K562 (cell line): ENCODE data around the gene UQCC5. TPM values are rescaled to one million over a fixed set of nuclear protein-coding genes. Genes with fewer than 3 reads are reported as not detected.

Experiments
- CSDE1 ChIP-seq, 2 experiments: fragments of 450-650 bp; IDR thresholded peaks; 2 replicates each; pipeline ENCODE4 v1.6.1; 2016; ENCODE audit warnings: mild to moderate bottlenecking in 1 of 2
- HIVEP1 ChIP-seq: fragments of 250-450 bp; sonication (Bioruptor Pico); IDR thresholded peaks from 2 replicates; pipeline ENCODE4 v1.4.0; 2020; ENCODE audit warnings: mild to moderate bottlenecking
- HLTF ChIP-seq: fragments of 450-650 bp; IDR thresholded peaks from 2 replicates; pipeline ENCODE4 v1.6.1; 2016
- MAZ ChIP-seq, 2 experiments: fragments of 450-650 bp in 1 of 2; sonication (generic) in 1 of 2; formaldehyde crosslinking; IDR thresholded peaks in 1 of 2; conservative IDR thresholded peaks in 1 of 2; 2 replicates each; pipeline versions ENCODE4 v1.4.0 to v1.5.0; 2020; ENCODE audit warnings: mild to moderate bottlenecking in 1 of 2, missing genetic modification reagents in 1 of 2
- POLR2H ChIP-seq: IDR thresholded peaks from 2 replicates; pipeline ENCODE4 v1.6.1; 2016; ENCODE audit warnings: missing genetic modification characterization, low read depth, mild to moderate bottlenecking, control low read depth, missing compliant biosample characterization, moderate library complexity
- SMAD1 ChIP-seq: fragments of 150-350 bp; IDR thresholded peaks from 2 replicates; pipeline ENCODE4 v1.6.1; 2014; ENCODE audit warnings: low read length, low read depth; ENCODE audit not compliant: partially characterized antibody
- THRAP3 ChIP-seq: fragments of 450-650 bp; IDR thresholded peaks from 2 replicates; pipeline ENCODE4 v1.6.1; 2016; ENCODE audit warnings: mild to moderate bottlenecking, inconsistent platforms, borderline replicate concordance
- ZFPM2 ChIP-seq: fragments of 250-450 bp; sonication (Bioruptor Pico); IDR thresholded peaks from 2 replicates; pipeline ENCODE4 v1.5.1; 2022; ENCODE audit warnings: mild to moderate bottlenecking
- ZNF696 ChIP-seq: fragments of 250-450 bp; sonication (Bioruptor Pico); conservative IDR thresholded peaks from 2 replicates; pipeline ENCODE4 v1.4.0; 2020; ENCODE audit warnings: mild to moderate bottlenecking, moderate library complexity
- polyA plus RNA-seq, 8 experiments: library from polyadenylated mRNA; depleted of rRNA in 4 of 8; stranded (reverse) in 5 of 8; unstranded in 3 of 8; fragments of >200 nt; fragmentation: Nextera tagmentation in 2 of 8; fragmentation: Illumina TruSeq in 1 of 8; extraction: Ambion mirVana in 2 of 8; extraction: Trizol in 1 of 8; gene quantifications; 2 replicates each; pipeline versions ENCODE4 v1.2.1 to v1.2.3, GENCODE V29; 2011 to 2014; ENCODE audit warnings: inconsistent platforms in 1 of 8, missing spikeins in 1 of 8
- total RNA-seq, 7 experiments: library from RNA; depleted of rRNA in 6 of 7; stranded (reverse); fragments of >200 nt in 6 of 7; fragmentation: Illumina TruSeq in 2 of 7; extraction: Trizol in 2 of 7; gene quantifications; 2 replicates each; pipeline versions ENCODE4 v1.2.1 to v1.2.3, GENCODE V29; 2011 to 2021; ENCODE audit warnings: low replicate concordance in 1 of 7
- TF ChIP-seq, protein P1 (sequence below): sonication (generic); formaldehyde crosslinking; IDR thresholded peaks from 2 replicates; pipeline ENCODE4 v1.8.0; 2022; ENCODE audit warnings: missing genetic modification reagents, mild to moderate bottlenecking, borderline replicate concordance
- TF ChIP-seq, protein P2 (sequence below): conservative IDR thresholded peaks from 2 replicates; pipeline ENCODE4 v1.6.1; 2011; ENCODE audit warnings: low read depth, mild to moderate bottlenecking, low read length; ENCODE audit not compliant: control insufficient read depth
- TF ChIP-seq, protein P3 (sequence below): sonication (generic); formaldehyde crosslinking; IDR thresholded peaks from 2 replicates; pipeline ENCODE4 v1.8.1; 2023; ENCODE audit warnings: missing genetic modification reagents, mild to moderate bottlenecking, borderline replicate concordance
- TF ChIP-seq, protein P4 (sequence below): IDR thresholded peaks from 3 replicates; pipeline ENCODE4 v1.6.1; 2011; ENCODE audit warnings: borderline replicate concordance, mild to moderate bottlenecking, moderate library complexity; ENCODE audit not compliant: insufficient read length; ENCODE audit errors: extremely low read depth
- TF ChIP-seq, protein P5 (sequence below): sonication (generic); formaldehyde crosslinking; IDR thresholded peaks from 2 replicates; pipeline ENCODE4 v1.8.1; 2023; ENCODE audit warnings: mild to moderate bottlenecking, missing genetic modification reagents

The UQCC5 gene
- total and polyA plus RNA-seq, 9 of the 15 experiments (the other 6 are each of a cell fraction or from before 2014, with no cell fraction given): 10.2 to 55.4 (median 33.8) TPM

DNA sequence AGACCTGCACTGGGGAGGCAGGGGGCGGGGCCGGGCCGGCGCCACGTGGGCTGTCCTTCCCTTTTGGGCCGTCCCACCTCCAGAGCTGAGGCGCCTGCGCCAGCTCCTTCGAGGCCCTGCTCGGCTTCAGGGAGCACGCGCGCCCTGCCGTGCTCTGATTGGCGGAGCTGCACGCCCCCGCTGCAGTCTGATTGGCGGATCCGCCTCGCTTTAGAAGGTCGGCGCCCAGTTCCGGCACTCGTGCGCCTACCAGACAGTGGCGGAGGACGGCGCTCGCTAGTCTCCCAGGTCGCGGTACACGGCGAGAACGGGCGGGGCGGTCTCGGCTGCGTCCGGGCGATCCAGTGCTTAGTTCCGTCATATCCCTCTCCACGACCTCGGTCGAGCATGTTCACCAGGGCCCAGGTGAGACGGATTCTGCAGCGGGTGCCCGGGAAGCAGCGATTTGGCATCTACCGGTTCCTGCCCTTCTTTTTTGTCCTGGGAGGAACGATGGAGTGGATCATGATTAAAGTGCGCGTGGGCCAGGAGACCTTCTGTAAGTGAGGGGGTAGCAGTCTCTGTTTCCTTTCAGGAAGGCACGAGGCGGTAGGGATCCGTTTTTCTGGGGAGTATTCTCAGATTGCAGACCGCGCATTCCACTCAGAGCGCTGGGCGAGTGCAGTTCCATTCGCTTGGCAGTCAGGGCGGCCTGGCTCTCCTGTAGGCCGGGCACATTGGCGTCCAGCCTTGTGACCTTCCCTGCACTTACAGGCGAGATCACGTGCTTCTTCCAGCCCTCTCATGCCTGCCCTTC is at the start of gene UQCC5 (continued):
- TF ChIP-seq, protein P1, sequence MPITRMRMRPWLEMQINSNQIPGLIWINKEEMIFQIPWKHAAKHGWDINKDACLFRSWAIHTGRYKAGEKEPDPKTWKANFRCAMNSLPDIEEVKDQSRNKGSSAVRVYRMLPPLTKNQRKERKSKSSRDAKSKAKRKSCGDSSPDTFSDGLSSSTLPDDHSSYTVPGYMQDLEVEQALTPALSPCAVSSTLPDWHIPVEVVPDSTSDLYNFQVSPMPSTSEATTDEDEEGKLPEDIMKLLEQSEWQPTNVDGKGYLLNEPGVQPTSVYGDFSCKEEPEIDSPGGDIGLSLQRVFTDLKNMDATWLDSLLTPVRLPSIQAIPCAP (CRISPR knock-in tag): no peak
- TF ChIP-seq HLTF: no peak
- TF ChIP-seq CSDE1 (IDR thresholded peaks at IDR 0.05): no peak
- TF ChIP-seq SMAD1: no peak
- TF ChIP-seq POLR2H: peak; percentile 83
- TF ChIP-seq, protein P2, sequence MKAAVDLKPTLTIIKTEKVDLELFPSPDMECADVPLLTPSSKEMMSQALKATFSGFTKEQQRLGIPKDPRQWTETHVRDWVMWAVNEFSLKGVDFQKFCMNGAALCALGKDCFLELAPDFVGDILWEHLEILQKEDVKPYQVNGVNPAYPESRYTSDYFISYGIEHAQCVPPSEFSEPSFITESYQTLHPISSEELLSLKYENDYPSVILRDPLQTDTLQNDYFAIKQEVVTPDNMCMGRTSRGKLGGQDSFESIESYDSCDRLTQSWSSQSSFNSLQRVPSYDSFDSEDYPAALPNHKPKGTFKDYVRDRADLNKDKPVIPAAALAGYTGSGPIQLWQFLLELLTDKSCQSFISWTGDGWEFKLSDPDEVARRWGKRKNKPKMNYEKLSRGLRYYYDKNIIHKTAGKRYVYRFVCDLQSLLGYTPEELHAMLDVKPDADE: peak; percentile 91
- TF ChIP-seq ZFPM2: no peak
- TF ChIP-seq, protein P3, sequence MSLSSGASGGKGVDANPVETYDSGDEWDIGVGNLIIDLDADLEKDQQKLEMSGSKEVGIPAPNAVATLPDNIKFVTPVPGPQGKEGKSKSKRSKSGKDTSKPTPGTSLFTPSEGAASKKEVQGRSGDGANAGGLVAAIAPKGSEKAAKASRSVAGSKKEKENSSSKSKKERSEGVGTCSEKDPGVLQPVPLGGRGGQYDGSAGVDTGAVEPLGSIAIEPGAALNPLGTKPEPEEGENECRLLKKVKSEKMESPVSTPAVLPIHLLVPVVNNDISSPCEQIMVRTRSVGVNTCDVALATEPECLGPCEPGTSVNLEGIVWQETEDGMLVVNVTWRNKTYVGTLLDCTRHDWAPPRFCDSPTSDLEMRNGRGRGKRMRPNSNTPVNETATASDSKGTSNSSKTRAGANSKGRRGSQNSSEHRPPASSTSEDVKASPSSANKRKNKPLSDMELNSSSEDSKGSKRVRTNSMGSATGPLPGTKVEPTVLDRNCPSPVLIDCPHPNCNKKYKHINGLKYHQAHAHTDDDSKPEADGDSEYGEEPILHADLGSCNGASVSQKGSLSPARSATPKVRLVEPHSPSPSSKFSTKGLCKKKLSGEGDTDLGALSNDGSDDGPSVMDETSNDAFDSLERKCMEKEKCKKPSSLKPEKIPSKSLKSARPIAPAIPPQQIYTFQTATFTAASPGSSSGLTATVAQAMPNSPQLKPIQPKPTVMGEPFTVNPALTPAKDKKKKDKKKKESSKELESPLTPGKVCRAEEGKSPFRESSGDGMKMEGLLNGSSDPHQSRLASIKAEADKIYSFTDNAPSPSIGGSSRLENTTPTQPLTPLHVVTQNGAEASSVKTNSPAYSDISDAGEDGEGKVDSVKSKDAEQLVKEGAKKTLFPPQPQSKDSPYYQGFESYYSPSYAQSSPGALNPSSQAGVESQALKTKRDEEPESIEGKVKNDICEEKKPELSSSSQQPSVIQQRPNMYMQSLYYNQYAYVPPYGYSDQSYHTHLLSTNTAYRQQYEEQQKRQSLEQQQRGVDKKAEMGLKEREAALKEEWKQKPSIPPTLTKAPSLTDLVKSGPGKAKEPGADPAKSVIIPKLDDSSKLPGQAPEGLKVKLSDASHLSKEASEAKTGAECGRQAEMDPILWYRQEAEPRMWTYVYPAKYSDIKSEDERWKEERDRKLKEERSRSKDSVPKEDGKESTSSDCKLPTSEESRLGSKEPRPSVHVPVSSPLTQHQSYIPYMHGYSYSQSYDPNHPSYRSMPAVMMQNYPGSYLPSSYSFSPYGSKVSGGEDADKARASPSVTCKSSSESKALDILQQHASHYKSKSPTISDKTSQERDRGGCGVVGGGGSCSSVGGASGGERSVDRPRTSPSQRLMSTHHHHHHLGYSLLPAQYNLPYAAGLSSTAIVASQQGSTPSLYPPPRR (CRISPR knock-in tag): peak; percentile 66; the same call in 1 of the 2 replicates
- TF ChIP-seq THRAP3: no peak
- TF ChIP-seq HIVEP1 (CRISPR knock-in tag): no peak
- TF ChIP-seq MAZ (CRISPR knock-in tag; conservative IDR thresholded peaks at IDR 0.05 in 1 of 2, IDR thresholded peaks at IDR 0.05 in 1 of 2): peak; percentile 33 to 78
- TF ChIP-seq, protein P4, sequence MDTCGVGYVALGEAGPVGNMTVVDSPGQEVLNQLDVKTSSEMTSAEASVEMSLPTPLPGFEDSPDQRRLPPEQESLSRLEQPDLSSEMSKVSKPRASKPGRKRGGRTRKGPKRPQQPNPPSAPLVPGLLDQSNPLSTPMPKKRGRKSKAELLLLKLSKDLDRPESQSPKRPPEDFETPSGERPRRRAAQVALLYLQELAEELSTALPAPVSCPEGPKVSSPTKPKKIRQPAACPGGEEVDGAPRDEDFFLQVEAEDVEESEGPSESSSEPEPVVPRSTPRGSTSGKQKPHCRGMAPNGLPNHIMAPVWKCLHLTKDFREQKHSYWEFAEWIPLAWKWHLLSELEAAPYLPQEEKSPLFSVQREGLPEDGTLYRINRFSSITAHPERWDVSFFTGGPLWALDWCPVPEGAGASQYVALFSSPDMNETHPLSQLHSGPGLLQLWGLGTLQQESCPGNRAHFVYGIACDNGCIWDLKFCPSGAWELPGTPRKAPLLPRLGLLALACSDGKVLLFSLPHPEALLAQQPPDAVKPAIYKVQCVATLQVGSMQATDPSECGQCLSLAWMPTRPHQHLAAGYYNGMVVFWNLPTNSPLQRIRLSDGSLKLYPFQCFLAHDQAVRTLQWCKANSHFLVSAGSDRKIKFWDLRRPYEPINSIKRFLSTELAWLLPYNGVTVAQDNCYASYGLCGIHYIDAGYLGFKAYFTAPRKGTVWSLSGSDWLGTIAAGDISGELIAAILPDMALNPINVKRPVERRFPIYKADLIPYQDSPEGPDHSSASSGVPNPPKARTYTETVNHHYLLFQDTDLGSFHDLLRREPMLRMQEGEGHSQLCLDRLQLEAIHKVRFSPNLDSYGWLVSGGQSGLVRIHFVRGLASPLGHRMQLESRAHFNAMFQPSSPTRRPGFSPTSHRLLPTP: no peak
- TF ChIP-seq, protein P5, sequence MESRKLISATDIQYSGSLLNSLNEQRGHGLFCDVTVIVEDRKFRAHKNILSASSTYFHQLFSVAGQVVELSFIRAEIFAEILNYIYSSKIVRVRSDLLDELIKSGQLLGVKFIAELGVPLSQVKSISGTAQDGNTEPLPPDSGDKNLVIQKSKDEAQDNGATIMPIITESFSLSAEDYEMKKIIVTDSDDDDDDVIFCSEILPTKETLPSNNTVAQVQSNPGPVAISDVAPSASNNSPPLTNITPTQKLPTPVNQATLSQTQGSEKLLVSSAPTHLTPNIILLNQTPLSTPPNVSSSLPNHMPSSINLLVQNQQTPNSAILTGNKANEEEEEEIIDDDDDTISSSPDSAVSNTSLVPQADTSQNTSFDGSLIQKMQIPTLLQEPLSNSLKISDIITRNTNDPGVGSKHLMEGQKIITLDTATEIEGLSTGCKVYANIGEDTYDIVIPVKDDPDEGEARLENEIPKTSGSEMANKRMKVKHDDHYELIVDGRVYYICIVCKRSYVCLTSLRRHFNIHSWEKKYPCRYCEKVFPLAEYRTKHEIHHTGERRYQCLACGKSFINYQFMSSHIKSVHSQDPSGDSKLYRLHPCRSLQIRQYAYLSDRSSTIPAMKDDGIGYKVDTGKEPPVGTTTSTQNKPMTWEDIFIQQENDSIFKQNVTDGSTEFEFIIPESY (CRISPR knock-in tag): peak; percentile 58; the same call in 1 of the 2 replicates
- TF ChIP-seq ZNF696 (CRISPR knock-in tag): no peak
